Panc1 (cell line): ENCODE data around the gene GPR15LG. TPM values are rescaled to one million over a fixed set of nuclear protein-coding genes. Genes with fewer than 3 reads are reported as not detected.
"Not testable (repeated sequence)": the region's sequence is repeated elsewhere in the genome, so short reads cannot be mapped to it uniquely, and the experiment has no call there.

Experiments
- ATAC-seq: fragments of 200-7000 bp; cut with Tn5 transposase; 2 replicates; pipeline ENCODE4 v1.9.1; 2020; ENCODE audit warnings: mild to moderate bottlenecking, moderate library complexity
- Bru-seq: library from RNA; stranded (reverse); fragments of 400-500 nt; gene quantifications from one replicate; lab custom pipeline; 2021; lab: Mats Ljungman, UMichigan
- BruChase-seq, 2 experiments: library from RNA; stranded (reverse); fragments of 400-500 nt; gene quantifications; one replicate each; lab custom pipeline; 2021; lab: Mats Ljungman, UMichigan
- BruUV-seq: library from RNA; stranded (reverse); fragments of 400-500 nt; replicated peaks from 2 replicates; lab custom pipeline; 2021; lab: Mats Ljungman, UMichigan
- CTCF ChIA-PET: fragments of 300-600 bp; sonication (Branson Sonifier 250); formaldehyde crosslinking; loops from one replicate; lab custom pipeline; 2022; ENCODE audit warnings: antibody characterized with exemption; lab: Charles Lee
- POLR2A ChIA-PET: fragments of 300-600 bp; sonication (Branson Sonifier 250); formaldehyde crosslinking; loops from one replicate; lab custom pipeline; 2022; ENCODE audit warnings: antibody characterized with exemption; lab: Charles Lee
- DNase-seq: peaks from one replicate; pipeline ENCODE4 v3.0.0-alpha.2; 2010; ENCODE audit warnings: low read depth, low spot score
- H3K27ac ChIP-seq: 2 replicates; pipeline ENCODE4 v1.5.1; 2011; ENCODE audit warnings: mild to moderate bottlenecking, low read length, inconsistent platforms
- H3K27me3 ChIP-seq: fragments of 200-500 bp; sonication (Bioruptor generic); 2 replicates; pipeline ENCODE4 v1.6.0; 2014; ENCODE audit warnings: low read length, inconsistent platforms; ENCODE audit not compliant: control insufficient read depth, insufficient read depth
- H3K36me3 ChIP-seq: fragments of 200-500 bp; sonication (Bioruptor generic); 2 replicates; pipeline ENCODE4 v1.5.1; 2014; ENCODE audit warnings: inconsistent platforms, mild to moderate bottlenecking, low read length, moderate library complexity; ENCODE audit not compliant: control insufficient read depth, insufficient read depth
- H3K4me1 ChIP-seq: 2 replicates; pipeline ENCODE4 v1.5.1; 2011; ENCODE audit warnings: inconsistent platforms, mild to moderate bottlenecking, low read length, moderate library complexity; ENCODE audit not compliant: control insufficient read depth, insufficient read depth
- H3K4me3 ChIP-seq, 2 experiments: 2 replicates each; pipeline ENCODE4 v1.5.1; 2011 to 2012; ENCODE audit warnings: low read depth in 2 of 2, low read length in 2 of 2, mild to moderate bottlenecking in 2 of 2, inconsistent platforms in 1 of 2, moderate library complexity in 1 of 2
- H3K9me3 ChIP-seq: fragments of 200-500 bp; sonication (Bioruptor generic); 2 replicates; pipeline ENCODE4 v1.5.1; 2014; ENCODE audit warnings: low read depth, mild to moderate bottlenecking, inconsistent platforms, low read length, moderate library complexity; ENCODE audit not compliant: control insufficient read depth, insufficient read depth
- CTCF ChIP-seq: fragments of 450-650 bp; IDR thresholded peaks from 2 replicates; pipeline ENCODE4 v1.5.1; 2017; ENCODE audit warnings: mild to moderate bottlenecking
- POLR2AphosphoS5 ChIP-seq: IDR thresholded peaks from 2 replicates; pipeline ENCODE4 v1.6.1; 2012; ENCODE audit warnings: mild to moderate bottlenecking, low read depth, low read length, moderate library complexity
- REST ChIP-seq, 2 experiments: IDR thresholded peaks; 2 replicates each; pipeline ENCODE4 v1.6.1; 2011 to 2012; ENCODE audit warnings: low read depth in 2 of 2, control low read depth in 1 of 2, low read length in 1 of 2, mild to moderate bottlenecking in 1 of 2, moderate library complexity in 1 of 2; ENCODE audit not compliant: insufficient read depth in 1 of 2
- SIN3A ChIP-seq: IDR thresholded peaks from 2 replicates; pipeline ENCODE4 v1.6.1; 2012; ENCODE audit warnings: low read depth, mild to moderate bottlenecking, low read length, moderate library complexity, borderline replicate concordance; ENCODE audit not compliant: insufficient read depth
- TCF7L2 ChIP-seq: IDR thresholded peaks from 2 replicates; pipeline ENCODE4 v1.6.1; 2011; ENCODE audit warnings: mild to moderate bottlenecking, low read depth, low read length, inconsistent platforms
- in situ Hi-C: cut with HindIII; loops from 2 replicates; pipeline ENCODE4 v1.10.0; 2016; ENCODE audit warnings: low sequenced_read_pairs, low pct_unique_long_range_greater_than_20kb
- intact Hi-C: fragments of 100-400 bp; cut with micrococcal nuclease; formaldehyde crosslinking; loops from one replicate; pipeline ENCODE4 v1.10.0; 2022; ENCODE audit not compliant: unreplicated experiment
- long read RNA-seq: library from polyadenylated mRNA; unstranded; transcript quantifications from one replicate; pipeline ENCODE4 v2.0.0, GENCODE V29; 2021; ENCODE audit not compliant: unreplicated experiment
- polyA plus RNA-seq: library from polyadenylated mRNA; unstranded; fragments of >200 nt; gene quantifications from one replicate; pipeline ENCODE4 v1.2.1, GENCODE V29; 2012; ENCODE audit warnings: missing spikeins; ENCODE audit not compliant: insufficient read length
- total RNA-seq: library from RNA; stranded (reverse); gene quantifications from one replicate; pipeline ENCODE4 v1.2.1, GENCODE V29; 2021; ENCODE audit not compliant: unreplicated experiment

GPR15LG gene
- total RNA-seq (0.41 TPM), Bru-seq, nascent RNA (percentile 11 among the genes with signal in this experiment), BruChase-seq, experiment 1, labeled RNA remaining after a 2-hour chase (percentile 18 among the genes with signal in this experiment), BruChase-seq, experiment 2, labeled RNA remaining after a 6-hour chase (percentile 22 among the genes with signal in this experiment)
- not detected for polyA plus RNA-seq
- long read RNA-seq = 0 reads

- no peak for ATAC-seq
These were observed at the start of gene GPR15LG for GRCh38 chr10:84173501-84173929. Gene GPR15LG, plus strand, starts transcription at chr10:84173801. Its CDS starts 51 bp downstream, at chr10:84173852.

GRCh38 chr10:84125910-84126784 is 47.5 kb upstream of the GPR15LG start:
- H3K4me1 ChIP-seq, H3K27ac ChIP-seq, H3K36me3 ChIP-seq, CTCF ChIA-PET, H3K9me3 ChIP-seq, POLR2A ChIA-PET, DNase-seq, intact Hi-C loops, in situ Hi-C loops, H3K4me3 ChIP-seq, ATAC-seq, BruUV-seq, H3K27me3 ChIP-seq: not testable (repeated sequence)

More at GRCh38 chr10:84173501-84173929, at the start of gene GPR15LG:
- Histone ChIP-seq H3K36me3 (no peaks in the 10 kb centered on the region), H3K27me3 (no peaks in the 10 kb centered on the region), H3K4me3 (no peak within 1 kb of the TSS), H3K4me1 (no peaks in the 10 kb centered on the region), H3K9me3 (no peaks in the 10 kb centered on the region), H3K27ac (no peak within 1 kb of the TSS)
- in situ Hi-C loops (no loop called here), intact Hi-C loops (no loop called here)
- ChIA-PET CTCF (no interaction called here), POLR2A (no interaction called here)
- no peak for TF ChIP-seq TCF7L2
- no peak for TF ChIP-seq CTCF
- TF ChIP-seq POLR2AphosphoS5 = no peak
- TF ChIP-seq REST (IDR thresholded peaks at IDR 0.05; ENCODE audit: insufficient read depth in 1 of 2, low read depth in 2 of 2, low read length in 1 of 2) = no peak
- no peak for TF ChIP-seq SIN3A
- no peak for DNase-seq
- BruUV-seq = no TSS peak
